Measurements from ENCODE around the gene PRDM15. TPM values are rescaled to one million over a fixed set of nuclear protein-coding genes. Genes with fewer than 3 reads are reported as not detected.

PRDM15 gene
- total RNA-seq, 4 donors from 2014 or later: 7.6 to 27.5 (median 12.9) TPM

- Histone ChIP-seq H3K27ac (no peak overlapping the region), H3K4me1 (peaks cover 8% of the 10 kb centered on the region), H3K27me3 (peaks cover 41% of the 10 kb centered on the region), H3K36me3 (no peaks in the 10 kb centered on the region), H3K9me3 (no peaks in the 10 kb centered on the region), H3K4me3 (no peak overlapping the region)
- DNase-seq (ENCODE audit: low spot score in 2 of 2): peak in 1 of 2 donors; percentile 16
- WGBS: 94% methylated on average over 15 of the region's 15 CpGs
- TF ChIP-seq EP300 (IDR thresholded peaks at IDR 0.05) (no peak), POLR2AphosphoS5 (IDR thresholded peaks at IDR 0.05) (no peak)
Observed at GRCh38 chr21:41784456-41785102, 94.6 kb downstream of the PRDM15 start.

GRCh38 chr21:41783476-41784180, 95.5 kb downstream of the PRDM15 start:
- DNase-seq (ENCODE audit: low spot score in 2 of 2): peak in 1 of 2 donors; percentile 57
- no peak for TF ChIP-seq EP300 (IDR thresholded peaks at IDR 0.05)
- TF ChIP-seq CTCF (IDR thresholded peaks at IDR 0.05): no peak
- TF ChIP-seq POLR2A (IDR thresholded peaks at IDR 0.05): no peak
- TF ChIP-seq POLR2AphosphoS5 (IDR thresholded peaks at IDR 0.05): peak in 1 of 3 donors; percentile 6
- H3K36me3 ChIP-seq: no peaks in the 10 kb centered on the region
- no peaks in the 10 kb centered on the region for H3K9me3 ChIP-seq
- no peak overlapping the region for H3K27ac ChIP-seq
- peaks cover 50% of the 10 kb centered on the region for H3K27me3 ChIP-seq
- peaks cover 8% of the 10 kb centered on the region for H3K4me1 ChIP-seq
- no peak overlapping the region for H3K4me3 ChIP-seq
- WGBS: 41% methylated on average over 18 of the region's 18 CpGs

- H3K9me3 ChIP-seq: no peaks in the 10 kb centered on the region
- peaks cover 48% of the 10 kb centered on the region for H3K27me3 ChIP-seq
- WGBS: 81% methylated on average over 2 of the region's 2 CpGs
- no peak for TF ChIP-seq POLR2AphosphoS5 (IDR thresholded peaks at IDR 0.05)
- no peak for TF ChIP-seq POLR2A (IDR thresholded peaks at IDR 0.05)
- TF ChIP-seq CTCF (IDR thresholded peaks at IDR 0.05): no peak
- no peak for TF ChIP-seq EP300 (IDR thresholded peaks at IDR 0.05)
- H3K4me3 ChIP-seq: no peak overlapping the region
- DNase-seq (ENCODE audit: low spot score in 2 of 2): no peak
- no peaks in the 10 kb centered on the region for H3K36me3 ChIP-seq
- no peak overlapping the region for H3K27ac ChIP-seq
- H3K4me1 ChIP-seq: peaks cover 17% of the 10 kb centered on the region
Observed at GRCh38 chr21:41781050-41781410, 98.1 kb downstream of the PRDM15 start.

GRCh38 chr21:41780337-41781049, 98.7 kb downstream of the PRDM15 start:
- Histone ChIP-seq H3K36me3 (no peaks in the 10 kb centered on the region), H3K4me1 (peaks cover 17% of the 10 kb centered on the region), H3K27ac (no peak overlapping the region), H3K4me3 (no peak overlapping the region), H3K27me3 (peaks cover 52% of the 10 kb centered on the region), H3K9me3 (no peaks in the 10 kb centered on the region)
- 66% methylated on average over 1 of the region's 1 CpG for WGBS
- no peak for TF ChIP-seq EP300 (IDR thresholded peaks at IDR 0.05)
- no peak for DNase-seq (ENCODE audit: low spot score in 2 of 2)

GRCh38 chr21:41779659-41780058, 99.5 kb downstream of the PRDM15 start:
- TF ChIP-seq POLR2AphosphoS5 (IDR thresholded peaks at IDR 0.05) (no peak), EP300 (IDR thresholded peaks at IDR 0.05) (no peak), POLR2A (IDR thresholded peaks at IDR 0.05) (no peak), CTCF (IDR thresholded peaks at IDR 0.05) (no peak)
- no peak overlapping the region for H3K4me3 ChIP-seq
- WGBS: 61% methylated on average over 5 of the region's 5 CpGs
- DNase-seq (ENCODE audit: low spot score in 2 of 2): no peak
- H3K27me3 ChIP-seq: peaks cover 52% of the 10 kb centered on the region
- no peak overlapping the region for H3K27ac ChIP-seq
- peaks cover 17% of the 10 kb centered on the region for H3K4me1 ChIP-seq
- no peaks in the 10 kb centered on the region for H3K9me3 ChIP-seq
- H3K36me3 ChIP-seq: no peaks in the 10 kb centered on the region

All from suprapubic skin (tissue), 4 donors.